ENCODE results near the gene PITPNC1. TPM values are rescaled to one million over a fixed set of nuclear protein-coding genes. Genes with fewer than 3 reads are reported as not detected.
A peak's percentile ranks its signal among the peaks of the same experiment; 100 is the strongest.

Gene PITPNC1
- total and polyA plus RNA-seq, 2 of the 13 experiments (the other 11 are each of a cell fraction or from before 2014, with no cell fraction given) = 4.1 to 5.7 TPM

GRCh38 chr17:67378454-67379250 is 1.6 kb downstream of the PITPNC1 start (continued):
- TF ChIP-seq, protein P1, sequence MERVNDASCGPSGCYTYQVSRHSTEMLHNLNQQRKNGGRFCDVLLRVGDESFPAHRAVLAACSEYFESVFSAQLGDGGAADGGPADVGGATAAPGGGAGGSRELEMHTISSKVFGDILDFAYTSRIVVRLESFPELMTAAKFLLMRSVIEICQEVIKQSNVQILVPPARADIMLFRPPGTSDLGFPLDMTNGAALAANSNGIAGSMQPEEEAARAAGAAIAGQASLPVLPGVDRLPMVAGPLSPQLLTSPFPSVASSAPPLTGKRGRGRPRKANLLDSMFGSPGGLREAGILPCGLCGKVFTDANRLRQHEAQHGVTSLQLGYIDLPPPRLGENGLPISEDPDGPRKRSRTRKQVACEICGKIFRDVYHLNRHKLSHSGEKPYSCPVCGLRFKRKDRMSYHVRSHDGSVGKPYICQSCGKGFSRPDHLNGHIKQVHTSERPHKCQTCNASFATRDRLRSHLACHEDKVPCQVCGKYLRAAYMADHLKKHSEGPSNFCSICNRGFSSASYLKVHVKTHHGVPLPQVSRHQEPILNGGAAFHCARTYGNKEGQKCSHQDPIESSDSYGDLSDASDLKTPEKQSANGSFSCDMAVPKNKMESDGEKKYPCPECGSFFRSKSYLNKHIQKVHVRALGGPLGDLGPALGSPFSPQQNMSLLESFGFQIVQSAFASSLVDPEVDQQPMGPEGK (CRISPR knock-in tag; IDR thresholded peaks at IDR 0.05) = peak; percentile 83
- TF ChIP-seq ZNF761 (CRISPR knock-in tag; conservative IDR thresholded peaks at IDR 0.05) (no peak), RFX1 (IDR thresholded peaks at IDR 0.05) (no peak), ZNF432 (CRISPR knock-in tag; IDR thresholded peaks at IDR 0.05; ENCODE audit: borderline replicate concordance) (no peak), FOXJ3 (CRISPR knock-in tag; IDR thresholded peaks at IDR 0.05; ENCODE audit: borderline replicate concordance) (peak; percentile 8; the same call in 1 of the 2 replicates), ARID3A (IDR thresholded peaks at IDR 0.05; ENCODE audit: low read depth, low read length) (no peak), CCAR2 (optimal IDR thresholded peaks at IDR 0.05; ENCODE audit: low read depth, low read length) (peak; percentile 48), NFE2L2 (IDR thresholded peaks at IDR 0.05; ENCODE audit: low read length) (no peak), TOPORS (CRISPR knock-in tag; IDR thresholded peaks at IDR 0.05) (no peak), ZNF563 (CRISPR knock-in tag; IDR thresholded peaks at IDR 0.05) (no peak), ZBTB8A (CRISPR knock-in tag; IDR thresholded peaks at IDR 0.05; ENCODE audit: borderline replicate concordance, low read depth) (no peak), ZFP62 (CRISPR knock-in tag; IDR thresholded peaks at IDR 0.05) (no peak), ELF4 (CRISPR knock-in tag; IDR thresholded peaks at IDR 0.05; ENCODE audit: borderline replicate concordance) (no peak), ATF2 (CRISPR knock-in tag; IDR thresholded peaks at IDR 0.05) (no peak), ZNF281 (CRISPR knock-in tag; IDR thresholded peaks at IDR 0.05; ENCODE audit: borderline replicate concordance) (no peak), ZNF672 (CRISPR knock-in tag; IDR thresholded peaks at IDR 0.05) (no peak)
- TF ChIP-seq, protein P2, sequence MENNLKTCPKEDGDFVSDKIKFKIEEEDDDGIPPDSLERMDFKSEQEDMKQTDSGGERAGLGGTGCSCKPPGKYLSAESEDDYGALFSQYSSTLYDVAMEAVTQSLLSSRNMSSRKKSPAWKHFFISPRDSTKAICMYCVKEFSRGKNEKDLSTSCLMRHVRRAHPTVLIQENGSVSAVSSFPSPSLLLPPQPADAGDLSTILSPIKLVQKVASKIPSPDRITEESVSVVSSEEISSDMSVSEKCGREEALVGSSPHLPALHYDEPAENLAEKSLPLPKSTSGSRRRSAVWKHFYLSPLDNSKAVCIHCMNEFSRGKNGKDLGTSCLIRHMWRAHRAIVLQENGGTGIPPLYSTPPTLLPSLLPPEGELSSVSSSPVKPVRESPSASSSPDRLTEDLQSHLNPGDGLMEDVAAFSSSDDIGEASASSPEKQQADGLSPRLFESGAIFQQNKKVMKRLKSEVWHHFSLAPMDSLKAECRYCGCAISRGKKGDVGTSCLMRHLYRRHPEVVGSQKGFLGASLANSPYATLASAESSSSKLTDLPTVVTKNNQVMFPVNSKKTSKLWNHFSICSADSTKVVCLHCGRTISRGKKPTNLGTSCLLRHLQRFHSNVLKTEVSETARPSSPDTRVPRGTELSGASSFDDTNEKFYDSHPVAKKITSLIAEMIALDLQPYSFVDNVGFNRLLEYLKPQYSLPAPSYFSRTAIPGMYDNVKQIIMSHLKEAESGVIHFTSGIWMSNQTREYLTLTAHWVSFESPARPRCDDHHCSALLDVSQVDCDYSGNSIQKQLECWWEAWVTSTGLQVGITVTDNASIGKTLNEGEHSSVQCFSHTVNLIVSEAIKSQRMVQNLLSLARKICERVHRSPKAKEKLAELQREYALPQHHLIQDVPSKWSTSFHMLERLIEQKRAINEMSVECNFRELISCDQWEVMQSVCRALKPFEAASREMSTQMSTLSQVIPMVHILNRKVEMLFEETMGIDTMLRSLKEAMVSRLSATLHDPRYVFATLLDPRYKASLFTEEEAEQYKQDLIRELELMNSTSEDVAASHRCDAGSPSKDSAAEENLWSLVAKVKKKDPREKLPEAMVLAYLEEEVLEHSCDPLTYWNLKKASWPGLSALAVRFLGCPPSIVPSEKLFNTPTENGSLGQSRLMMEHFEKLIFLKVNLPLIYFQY (CRISPR knock-in tag; IDR thresholded peaks at IDR 0.05; ENCODE audit: borderline replicate concordance) = no peak
